WERI-Rb-1 (cell line): ENCODE data around the gene FAM89A.

Experiments
- DNase-seq: peaks from one replicate; pipeline ENCODE4 v3.0.0-alpha.2; 2020
- H3K27ac ChIP-seq: fragments of 250-450 bp; sonication (Bioruptor Pico); 2 replicates; pipeline ENCODE4 v1.5.1; 2020; ENCODE audit warnings: mild to moderate bottlenecking, moderate library complexity
- H3K27me3 ChIP-seq: fragments of 250-450 bp; sonication (Bioruptor Pico); 2 replicates; pipeline ENCODE4 v1.5.1; 2021; ENCODE audit warnings: mild to moderate bottlenecking, low read depth, moderate library complexity; ENCODE audit not compliant: insufficient read depth, severe bottlenecking
- H3K36me3 ChIP-seq: fragments of 250-450 bp; sonication (Bioruptor Pico); 2 replicates; pipeline ENCODE4 v1.5.1; 2020; ENCODE audit warnings: mild to moderate bottlenecking, moderate library complexity
- H3K4me3 ChIP-seq: 2 replicates; pipeline ENCODE4 v1.5.1; 2011; ENCODE audit warnings: low read depth, mild to moderate bottlenecking, control low read depth, low read length
- H3K9me3 ChIP-seq: fragments of 250-450 bp; sonication (Bioruptor Pico); 2 replicates; pipeline ENCODE4 v1.5.1; 2021; ENCODE audit warnings: mild to moderate bottlenecking, moderate library complexity; ENCODE audit not compliant: severe bottlenecking
- TF ChIP-seq, protein P1 (sequence below): IDR thresholded peaks from 2 replicates; pipeline ENCODE4 v1.5.1; 2011; ENCODE audit warnings: low read depth, mild to moderate bottlenecking, control low read depth, inconsistent platforms, low read length

FAM89A gene

DNA sequence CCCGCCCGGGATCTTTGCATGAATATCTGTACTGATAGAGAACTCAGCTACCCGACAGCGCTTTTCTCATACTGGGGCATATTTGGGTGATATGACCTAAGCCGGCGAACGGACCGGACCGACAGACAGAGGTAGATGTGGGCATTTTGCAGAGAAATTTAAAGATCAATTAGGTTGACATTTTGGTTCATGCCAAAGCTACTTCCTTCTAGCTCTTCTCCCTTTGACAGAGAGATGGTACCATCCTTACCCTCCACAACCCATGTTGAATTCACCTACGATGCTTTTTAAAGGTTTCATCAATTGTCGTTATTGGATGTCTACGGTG lies 60.7 kb downstream of the FAM89A start:
- TF ChIP-seq, protein P1, sequence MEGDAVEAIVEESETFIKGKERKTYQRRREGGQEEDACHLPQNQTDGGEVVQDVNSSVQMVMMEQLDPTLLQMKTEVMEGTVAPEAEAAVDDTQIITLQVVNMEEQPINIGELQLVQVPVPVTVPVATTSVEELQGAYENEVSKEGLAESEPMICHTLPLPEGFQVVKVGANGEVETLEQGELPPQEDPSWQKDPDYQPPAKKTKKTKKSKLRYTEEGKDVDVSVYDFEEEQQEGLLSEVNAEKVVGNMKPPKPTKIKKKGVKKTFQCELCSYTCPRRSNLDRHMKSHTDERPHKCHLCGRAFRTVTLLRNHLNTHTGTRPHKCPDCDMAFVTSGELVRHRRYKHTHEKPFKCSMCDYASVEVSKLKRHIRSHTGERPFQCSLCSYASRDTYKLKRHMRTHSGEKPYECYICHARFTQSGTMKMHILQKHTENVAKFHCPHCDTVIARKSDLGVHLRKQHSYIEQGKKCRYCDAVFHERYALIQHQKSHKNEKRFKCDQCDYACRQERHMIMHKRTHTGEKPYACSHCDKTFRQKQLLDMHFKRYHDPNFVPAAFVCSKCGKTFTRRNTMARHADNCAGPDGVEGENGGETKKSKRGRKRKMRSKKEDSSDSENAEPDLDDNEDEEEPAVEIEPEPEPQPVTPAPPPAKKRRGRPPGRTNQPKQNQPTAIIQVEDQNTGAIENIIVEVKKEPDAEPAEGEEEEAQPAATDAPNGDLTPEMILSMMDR: no peak
- H3K36me3 ChIP-seq: peaks cover 5% of the 10 kb centered on the region
- no peak for DNase-seq
- H3K4me3 ChIP-seq: peak overlapping the region; percentile 88
- H3K9me3 ChIP-seq: no peaks in the 10 kb centered on the region
- H3K27me3 ChIP-seq: no peaks in the 10 kb centered on the region
- peak overlapping the region; percentile 55 for H3K27ac ChIP-seq

DNA sequence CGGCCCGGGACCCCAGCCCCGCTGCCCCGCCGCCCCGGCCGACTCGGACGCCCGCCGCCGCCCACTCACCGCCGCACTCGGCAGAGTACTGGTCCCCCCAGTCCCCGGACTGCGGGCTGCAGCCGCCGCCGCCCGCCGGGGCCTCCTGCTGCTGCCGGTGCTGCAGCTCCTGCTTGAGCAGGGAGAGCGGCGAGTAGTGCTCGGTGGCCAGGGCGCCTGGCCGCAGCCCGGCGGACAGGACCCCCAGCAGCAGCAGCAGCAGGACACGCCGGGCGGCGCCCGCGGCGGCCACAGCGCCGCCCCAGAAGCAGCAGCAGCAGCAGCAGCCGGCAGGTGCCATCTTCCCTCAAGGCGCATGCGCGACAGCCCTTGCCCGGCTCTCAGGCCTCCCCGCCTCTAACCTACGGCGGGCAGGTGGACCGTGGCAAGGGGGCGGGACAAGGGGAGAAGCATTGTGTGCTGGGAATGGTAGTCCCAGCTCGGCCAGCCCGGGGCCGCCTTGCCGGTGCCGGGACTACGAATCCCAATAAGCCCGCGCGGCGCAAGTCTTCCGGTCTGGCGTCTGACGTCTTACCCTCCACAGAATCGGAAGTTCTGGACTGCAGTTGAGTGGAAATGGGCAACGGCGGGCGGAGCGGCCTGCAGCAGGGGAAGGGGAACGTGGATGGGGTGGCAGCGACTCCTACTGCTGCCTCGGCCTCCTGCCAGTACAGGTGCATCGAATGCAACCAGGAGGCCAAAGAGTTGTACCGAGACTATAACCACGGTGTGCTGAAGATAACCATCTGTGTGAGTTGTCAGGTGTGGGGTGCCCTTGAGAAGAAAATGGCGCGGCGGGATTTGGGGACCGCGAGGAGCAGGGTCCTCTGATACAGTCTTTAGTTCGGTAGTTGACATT lies 61.3 kb downstream of the FAM89A start, which contains the start of the genes ARV1 and TTC13:
Gene ARV1, plus strand, starts transcription at position 604 of the 898 bp plus-strand sequence. Its CDS starts 12 bp downstream, at position 616.
Gene TTC13, minus strand, starts transcription at position 371 of the 898 bp plus-strand sequence. Its CDS starts 31 bp downstream, at position 340.
- peak; percentile 100 for DNase-seq
- TF ChIP-seq, protein P1: peak; percentile 94
- Histone ChIP-seq H3K27me3 (no peaks in the 10 kb centered on the region), H3K4me3 (peak within 1 kb of the TSS; percentile 88), H3K9me3 (no peaks in the 10 kb centered on the region), H3K36me3 (peaks cover 5% of the 10 kb centered on the region), H3K27ac (peak within 1 kb of the TSS; percentile 80)

DNA sequence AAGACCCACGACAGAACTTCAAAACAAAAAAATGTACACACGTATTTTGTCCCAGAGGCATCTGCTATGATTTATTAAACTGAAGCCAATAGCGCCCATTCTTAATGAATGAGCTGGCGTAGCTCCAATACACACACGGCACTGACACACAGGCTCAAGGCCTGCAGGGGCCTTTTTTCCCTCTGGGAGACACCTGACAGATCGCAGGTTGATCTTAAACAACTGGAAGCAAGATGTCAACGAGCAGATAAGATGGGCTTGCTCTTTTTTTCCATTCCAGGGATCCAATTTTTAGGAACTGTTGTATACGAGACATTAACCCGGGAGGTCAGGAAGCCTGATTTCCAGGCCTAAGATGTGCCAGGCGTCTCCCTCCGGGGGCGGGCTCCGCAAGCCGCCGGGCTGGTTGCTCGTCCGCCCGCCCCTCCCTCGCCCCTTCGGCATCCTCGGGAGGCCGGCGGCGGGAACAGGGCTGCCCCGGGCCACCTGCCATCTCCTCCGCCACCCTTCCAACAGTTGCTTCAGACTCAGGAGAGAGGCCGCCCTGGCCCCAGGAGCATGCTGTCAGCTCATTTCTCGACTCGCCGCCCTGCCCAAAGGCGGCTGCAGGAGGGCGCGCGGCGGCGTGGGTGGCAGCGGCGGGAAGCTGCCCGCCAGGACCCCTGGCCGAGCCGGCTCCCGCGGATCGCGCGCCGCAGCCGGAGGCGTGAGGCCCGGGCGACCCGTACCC lies 62.1 kb downstream of the FAM89A start:
- DNase-seq: peak; percentile 43
- H3K9me3 ChIP-seq: no peaks in the 10 kb centered on the region
- TF ChIP-seq, protein P1: no peak
- peak overlapping the region; percentile 88 for H3K4me3 ChIP-seq
- peak overlapping the region; percentile 80 for H3K27ac ChIP-seq
- H3K36me3 ChIP-seq: peaks cover 5% of the 10 kb centered on the region
- no peaks in the 10 kb centered on the region for H3K27me3 ChIP-seq

DNA sequence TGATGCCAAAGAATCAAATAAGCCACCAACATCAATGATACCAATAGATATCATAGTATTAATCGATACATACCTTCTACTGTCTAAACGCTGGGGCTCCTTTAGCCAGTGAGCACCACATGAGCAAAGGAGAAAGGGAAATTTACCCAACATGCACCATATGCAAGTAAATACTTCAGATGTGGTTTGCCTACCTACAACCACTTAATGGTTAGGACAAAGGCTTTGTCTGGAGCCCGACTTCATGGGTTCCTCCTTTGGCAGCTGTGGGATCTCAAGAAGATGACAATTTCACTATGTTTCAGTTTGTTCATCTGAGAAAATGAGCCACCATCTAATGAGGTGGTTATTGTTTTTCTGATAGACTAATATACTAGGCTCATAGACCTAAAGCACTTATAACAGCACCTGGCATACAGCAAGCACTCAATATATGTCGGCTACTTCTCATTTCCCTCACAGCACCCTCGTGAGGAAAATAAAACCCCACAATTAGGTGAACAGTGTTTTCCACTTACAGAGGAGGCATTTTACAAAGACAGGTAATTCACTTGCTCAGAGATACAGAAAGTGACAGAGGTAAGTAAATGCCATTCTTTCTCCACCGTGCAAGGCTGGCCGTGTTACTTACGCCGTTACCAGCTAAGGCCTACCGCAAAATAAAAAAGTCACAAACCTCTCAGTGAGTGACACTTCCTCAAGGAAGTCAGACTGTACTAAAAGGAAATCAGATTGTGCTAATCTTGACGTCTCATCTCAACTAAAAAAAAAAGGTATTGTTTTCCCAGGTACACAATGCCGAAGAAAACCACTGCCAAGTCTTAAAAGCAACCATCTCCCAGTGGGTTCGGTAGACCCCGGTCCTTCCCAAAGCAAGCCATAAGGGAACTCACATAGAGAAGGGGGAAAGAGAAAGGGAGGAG lies 63.0 kb downstream of the FAM89A start:
- Histone ChIP-seq H3K9me3 (no peaks in the 10 kb centered on the region), H3K27ac (no peak overlapping the region), H3K27me3 (no peaks in the 10 kb centered on the region), H3K4me3 (peak overlapping the region; percentile 88), H3K36me3 (peaks cover 5% of the 10 kb centered on the region)
- DNase-seq: no peak
- TF ChIP-seq, protein P1: no peak

DNA sequence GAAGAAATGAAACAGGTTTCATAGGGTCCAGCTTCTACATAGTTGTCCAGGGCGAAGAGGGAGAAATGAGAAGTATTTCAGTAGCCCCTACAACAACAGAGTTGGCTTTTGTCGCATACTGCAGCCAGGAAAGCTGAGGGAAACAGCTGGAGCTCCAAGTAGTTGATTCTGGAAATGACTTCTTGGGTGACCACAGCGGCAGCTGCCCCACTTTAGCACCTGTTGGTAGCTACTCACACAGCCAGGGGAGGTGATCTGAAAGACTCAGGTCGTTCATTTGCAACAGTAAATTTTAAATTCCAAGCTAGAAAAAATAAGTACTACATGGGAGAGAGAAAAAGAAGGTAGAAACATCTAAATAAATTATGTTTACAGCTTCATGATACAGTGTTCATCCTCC lies 63.7 kb downstream of the FAM89A start:
- Histone ChIP-seq H3K27me3 (no peaks in the 10 kb centered on the region), H3K4me3 (no peak overlapping the region), H3K36me3 (peaks cover 5% of the 10 kb centered on the region), H3K27ac (no peak overlapping the region), H3K9me3 (no peaks in the 10 kb centered on the region)
- TF ChIP-seq, protein P1: no peak
- no peak for DNase-seq
